ENCODE measurements around the gene DBN1. TPM values are rescaled to one million over a fixed set of nuclear protein-coding genes. Genes with fewer than 3 reads are reported as not detected.

Gene DBN1
- 10 to 100 TPM; 69.5 to 98.8 TPM for total RNA-seq

GRCh38 chr5:177473443-177474001 lies at the start of gene DBN1:
TSS of gene DBN1 (minus strand) at chr5:177473634. CDS start at chr5:177473521, 113 bp downstream.
- H3K9me3 Mint-ChIP-seq, result no peaks in the 10 kb centered on the region
- H3K4me1 Mint-ChIP-seq (ENCODE audit: low read depth), result peaks cover 67% of the 10 kb centered on the region
- peak within 1 kb of the TSS; percentile 47 for H3K27ac Mint-ChIP-seq
- DNase-seq (peak; percentile 37 to 53), ATAC-seq (replicated peaks in 1 of 2) (peak; percentile 49 to 51)
- H3K36me3 Mint-ChIP-seq (ENCODE audit: insufficient read depth in 2 of 2), result peaks cover 2 to 5% of the 10 kb centered on the region in 2 donors
- H3K4me3 Mint-ChIP-seq, result peak within 1 kb of the TSS; percentile 85 to 90
- H3K27me3 Mint-ChIP-seq (ENCODE audit: low read depth), result peaks cover 7% of the 10 kb centered on the region

- ATAC-seq (replicated peaks in 1 of 2), result no peak
- no peaks in the 10 kb centered on the region for H3K27me3 Mint-ChIP-seq (ENCODE audit: low read depth)
- H3K36me3 Mint-ChIP-seq (ENCODE audit: insufficient read depth in 2 of 2), result peaks cover 5 to 12% of the 10 kb centered on the region in 2 donors
- no peak for DNase-seq
- peaks cover 45% of the 10 kb centered on the region for H3K4me1 Mint-ChIP-seq (ENCODE audit: low read depth)
- H3K27ac Mint-ChIP-seq, result peak overlapping the region; percentile 55
- no peak overlapping the region for H3K4me3 Mint-ChIP-seq
- H3K9me3 Mint-ChIP-seq, result no peaks in the 10 kb centered on the region
These were observed 47.6 kb upstream of the DBN1 start for GRCh38 chr5:177520916-177521513.

DNA sequence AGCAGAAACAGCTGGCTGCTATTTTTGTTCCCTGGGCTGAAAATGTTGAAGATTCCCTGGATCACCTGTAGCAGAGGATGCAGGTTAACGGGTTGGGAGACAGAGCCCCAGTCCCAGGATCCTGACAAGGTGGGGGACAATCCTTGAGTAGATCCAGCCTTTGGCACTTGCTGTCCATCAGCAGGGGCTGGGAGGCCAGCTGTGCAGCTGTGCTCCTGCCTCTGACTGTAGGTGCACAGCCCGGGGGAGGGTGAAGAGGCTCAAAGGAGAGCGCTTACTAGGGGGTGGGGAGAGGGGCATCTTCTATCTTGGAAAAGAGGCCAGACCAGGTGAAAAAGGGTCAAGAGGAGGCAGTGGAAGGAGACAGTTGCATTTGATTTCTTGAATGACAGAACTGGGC lies 46.8 kb upstream of the DBN1 start:
- peaks cover 52% of the 10 kb centered on the region for H3K4me1 Mint-ChIP-seq (ENCODE audit: low read depth)
- no peak for DNase-seq
- H3K4me3 Mint-ChIP-seq, result no peak overlapping the region
- peaks cover 6 to 14% of the 10 kb centered on the region in 2 donors for H3K36me3 Mint-ChIP-seq (ENCODE audit: insufficient read depth in 2 of 2)
- no peaks in the 10 kb centered on the region for H3K9me3 Mint-ChIP-seq
- H3K27me3 Mint-ChIP-seq (ENCODE audit: low read depth), result no peaks in the 10 kb centered on the region
- ATAC-seq (replicated peaks in 1 of 2), result no peak
- H3K27ac Mint-ChIP-seq, result peak overlapping the region; percentile 39

DNA sequence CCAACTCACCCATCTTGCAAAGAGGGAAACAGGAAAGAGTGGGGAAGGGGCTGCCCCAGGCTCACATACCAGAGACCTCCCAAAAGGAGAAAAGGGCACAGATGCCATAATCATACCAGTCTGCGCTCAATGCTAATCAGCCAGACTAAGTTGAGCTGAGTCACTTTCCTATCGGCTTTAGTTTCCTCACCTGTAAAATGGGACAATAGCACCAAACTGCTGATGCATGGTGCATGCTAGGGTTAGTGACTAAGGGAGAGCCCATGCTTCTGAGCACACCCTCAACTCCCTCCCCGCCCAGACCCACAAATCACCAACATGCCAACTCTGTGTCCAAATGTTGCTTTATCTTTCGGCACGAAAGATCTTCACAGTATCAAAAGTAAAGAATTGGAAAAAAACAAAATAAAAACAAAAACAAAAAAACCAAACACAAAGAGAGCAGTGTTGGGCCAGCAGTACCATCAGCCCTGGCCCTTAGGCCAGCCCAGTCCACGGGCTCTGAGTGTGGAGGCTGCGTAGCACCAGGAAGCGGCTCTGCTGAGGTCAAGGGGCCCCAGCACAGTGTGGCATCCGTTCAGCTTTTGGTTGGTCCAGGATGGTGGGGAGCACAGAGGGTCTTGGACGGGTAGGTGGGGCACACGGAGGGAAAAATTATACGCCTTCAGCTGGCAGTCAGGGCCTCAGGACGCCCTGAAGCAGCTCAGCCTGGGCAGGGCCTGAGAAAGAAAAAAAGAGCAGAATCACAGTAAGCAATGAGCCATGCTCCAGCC lies 46.2 kb upstream of the DBN1 start:
- peaks cover 58% of the 10 kb centered on the region for H3K4me1 Mint-ChIP-seq (ENCODE audit: low read depth)
- H3K27me3 Mint-ChIP-seq (ENCODE audit: low read depth), result no peaks in the 10 kb centered on the region
- H3K27ac Mint-ChIP-seq, result peak overlapping the region; percentile 63
- ATAC-seq (replicated peaks in 1 of 2) (no peak), DNase-seq (no peak)
- peaks cover 6 to 16% of the 10 kb centered on the region in 2 donors for H3K36me3 Mint-ChIP-seq (ENCODE audit: insufficient read depth in 2 of 2)
- H3K9me3 Mint-ChIP-seq, result no peaks in the 10 kb centered on the region
- peak overlapping the region; percentile 24 to 38 for H3K4me3 Mint-ChIP-seq

- peak; percentile 96 to 97 for DNase-seq
- H3K27me3 Mint-ChIP-seq (ENCODE audit: low read depth), result no peaks in the 10 kb centered on the region
- ATAC-seq (replicated peaks in 1 of 2), result peak; percentile 89 to 90
- H3K27ac Mint-ChIP-seq, result peak within 1 kb of the TSS; percentile 71
- peaks cover 7 to 24% of the 10 kb centered on the region in 2 donors for H3K36me3 Mint-ChIP-seq (ENCODE audit: insufficient read depth in 2 of 2)
- peak within 1 kb of the TSS; percentile 85 to 91 for H3K4me3 Mint-ChIP-seq
- peaks cover 63% of the 10 kb centered on the region for H3K4me1 Mint-ChIP-seq (ENCODE audit: low read depth)
- H3K9me3 Mint-ChIP-seq, result no peaks in the 10 kb centered on the region
These were observed 43.5 kb upstream of the DBN1 start, which contains the start of gene DDX41 for GRCh38 chr5:177516601-177517568. TSS of gene DDX41 (minus strand) at chr5:177516961. CDS start at chr5:177516945, 16 bp downstream.

- DNase-seq (no peak), ATAC-seq (replicated peaks in 1 of 2) (no peak)
- no peaks in the 10 kb centered on the region for H3K27me3 Mint-ChIP-seq (ENCODE audit: low read depth)
- H3K9me3 Mint-ChIP-seq, result no peaks in the 10 kb centered on the region
- peaks cover 7 to 30% of the 10 kb centered on the region in 2 donors for H3K36me3 Mint-ChIP-seq (ENCODE audit: insufficient read depth in 2 of 2)
- H3K4me1 Mint-ChIP-seq (ENCODE audit: low read depth), result peaks cover 51% of the 10 kb centered on the region
- H3K27ac Mint-ChIP-seq, result peak overlapping the region; percentile 74
- H3K4me3 Mint-ChIP-seq, result peak overlapping the region; percentile 85 to 91
These were observed 42.1 kb upstream of the DBN1 start for GRCh38 chr5:177515580-177515979.

DNA sequence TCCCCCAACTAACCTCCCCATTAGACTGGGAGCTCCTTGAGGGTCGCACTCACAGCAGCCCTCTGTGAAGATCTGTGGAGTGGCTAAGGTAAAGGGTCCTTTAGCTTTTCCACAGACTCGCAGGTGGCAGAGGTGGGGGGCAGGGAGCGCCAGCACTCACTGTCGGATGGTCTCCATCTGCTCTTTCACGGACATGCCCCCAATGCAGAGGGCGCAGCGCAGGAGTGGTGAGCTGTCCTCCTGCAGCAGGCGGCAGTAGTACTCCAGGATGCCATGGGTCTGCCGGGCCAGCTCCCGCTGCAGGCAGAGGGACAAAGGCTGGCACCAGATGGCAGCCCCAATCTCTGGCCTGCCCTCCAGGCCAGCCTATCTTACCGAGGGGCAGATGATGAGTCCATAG lies 41.1 kb upstream of the DBN1 start:
- Mint-ChIP-seq H3K36me3 (ENCODE audit: insufficient read depth in 2 of 2) (peaks cover 7 to 30% of the 10 kb centered on the region in 2 donors), H3K9me3 (no peaks in the 10 kb centered on the region), H3K4me1 (ENCODE audit: low read depth) (peaks cover 48% of the 10 kb centered on the region), H3K27me3 (ENCODE audit: low read depth) (no peaks in the 10 kb centered on the region), H3K4me3 (no peak overlapping the region), H3K27ac (no peak overlapping the region)
- ATAC-seq (replicated peaks in 1 of 2), result no peak
- DNase-seq, result no peak

- no peaks in the 10 kb centered on the region for H3K27me3 Mint-ChIP-seq (ENCODE audit: low read depth)
These were observed 40.1 kb upstream of the DBN1 start for GRCh38 chr5:177513500-177513899.

DNA sequence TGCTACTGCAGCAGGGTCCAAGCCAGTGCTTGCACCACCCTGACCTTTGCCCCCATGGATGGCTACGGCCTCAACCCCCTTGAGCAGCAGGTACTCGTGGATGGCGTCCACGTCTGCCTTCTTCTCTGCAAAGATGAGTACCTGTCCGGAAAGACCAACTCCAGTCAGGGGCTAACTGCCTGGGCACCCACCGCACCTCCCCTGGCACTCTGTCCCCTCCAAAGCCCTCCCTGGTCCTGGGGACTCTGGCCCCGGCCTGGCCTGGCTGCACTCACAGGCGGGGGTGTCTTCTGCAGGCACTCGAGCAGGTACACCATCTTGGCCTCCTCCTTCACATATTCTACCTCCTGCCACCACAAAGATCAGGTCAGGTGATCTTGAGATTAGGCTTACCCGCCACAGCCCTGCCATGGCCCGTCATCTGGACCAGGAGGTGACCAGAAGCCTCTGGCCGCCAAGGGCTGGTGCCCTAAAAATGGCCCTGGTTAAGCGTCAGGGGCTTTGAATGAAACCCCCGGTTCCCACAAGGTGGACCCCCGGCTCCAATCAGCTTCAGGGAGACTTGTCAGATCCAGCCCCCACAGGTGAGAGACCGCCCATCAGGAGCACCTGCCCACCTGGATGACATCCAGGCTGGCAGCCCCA lies 39.4 kb upstream of the DBN1 start:
- Mint-ChIP-seq H3K27ac (no peak overlapping the region), H3K27me3 (ENCODE audit: low read depth) (no peaks in the 10 kb centered on the region), H3K9me3 (no peaks in the 10 kb centered on the region), H3K36me3 (ENCODE audit: insufficient read depth in 2 of 2) (peaks cover 7 to 30% of the 10 kb centered on the region in 2 donors), H3K4me3 (no peak overlapping the region), H3K4me1 (ENCODE audit: low read depth) (peaks cover 41% of the 10 kb centered on the region)
- ATAC-seq (replicated peaks in 1 of 2) (no peak), DNase-seq (no peak)

More at GRCh38 chr5:177513500-177513899, 40.1 kb upstream of the DBN1 start:
- peaks cover 7 to 30% of the 10 kb centered on the region in 2 donors for H3K36me3 Mint-ChIP-seq (ENCODE audit: insufficient read depth in 2 of 2)
- no peak for DNase-seq
- H3K27ac Mint-ChIP-seq, result no peak overlapping the region
- ATAC-seq (replicated peaks in 1 of 2), result no peak
- peaks cover 41% of the 10 kb centered on the region for H3K4me1 Mint-ChIP-seq (ENCODE audit: low read depth)
- no peaks in the 10 kb centered on the region for H3K9me3 Mint-ChIP-seq
- H3K4me3 Mint-ChIP-seq, result no peak overlapping the region

GRCh38 chr5:177511796-177512675 lies 38.6 kb upstream of the DBN1 start:
- Mint-ChIP-seq H3K9me3 (no peaks in the 10 kb centered on the region), H3K4me3 (no peak overlapping the region), H3K36me3 (ENCODE audit: insufficient read depth in 2 of 2) (peaks cover 7 to 28% of the 10 kb centered on the region in 2 donors), H3K4me1 (ENCODE audit: low read depth) (peaks cover 36% of the 10 kb centered on the region), H3K27ac (no peak overlapping the region), H3K27me3 (ENCODE audit: low read depth) (no peaks in the 10 kb centered on the region)
- DNase-seq (no peak), ATAC-seq (replicated peaks in 1 of 2) (no peak)

GRCh38 chr5:177511181-177511580 lies 37.7 kb upstream of the DBN1 start:
- peaks cover 27% of the 10 kb centered on the region for H3K4me1 Mint-ChIP-seq (ENCODE audit: low read depth)
- no peaks in the 10 kb centered on the region for H3K9me3 Mint-ChIP-seq
- DNase-seq (no peak), ATAC-seq (replicated peaks in 1 of 2) (no peak)
- no peak overlapping the region for H3K4me3 Mint-ChIP-seq
- H3K36me3 Mint-ChIP-seq (ENCODE audit: insufficient read depth in 2 of 2), result peaks cover 3 to 23% of the 10 kb centered on the region in 2 donors
- no peak overlapping the region for H3K27ac Mint-ChIP-seq
- no peaks in the 10 kb centered on the region for H3K27me3 Mint-ChIP-seq (ENCODE audit: low read depth)

Measured in activated T-cell treated with anti-CD3 and anti-CD28 coated beads, Interleukin-2, amount 50 U/mL, for 72 hours (primary cell).